GM19043 (cell line): ENCODE data around the gene EPHB4.
"Not testable (repeated sequence)": the region's sequence is repeated elsewhere in the genome, so short reads cannot be mapped to it uniquely, and the experiment has no call there.

ENCODE experiments used
- ATAC-seq: cut with Tn5 transposase; IDR thresholded peaks from one replicate; pipeline ENCODE4 v1.9.1; 2021; ENCODE audit warnings: low read depth; ENCODE audit not compliant: unreplicated experiment

Gene EPHB4

DNA sequence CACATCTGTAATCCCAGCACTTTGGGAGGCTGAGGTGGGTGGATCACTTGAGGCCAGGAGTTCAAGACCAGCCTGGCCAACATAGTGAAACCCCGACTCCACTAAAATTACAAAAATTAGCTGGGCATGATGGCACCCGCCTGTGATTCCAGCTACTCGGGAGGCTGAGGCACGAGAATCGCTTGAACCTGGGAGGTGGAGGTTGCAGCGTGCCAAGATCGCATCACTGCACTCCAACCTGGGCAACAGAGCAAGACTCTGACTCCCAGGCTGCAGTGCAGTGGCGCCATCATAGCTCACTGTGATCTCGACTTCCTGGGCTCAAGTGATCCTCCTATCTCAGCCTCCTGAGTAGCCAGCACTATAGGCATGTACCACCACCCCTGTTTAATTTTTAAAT lies 27.6 kb upstream of the EPHB4 start:
- ATAC-seq, result not testable (repeated sequence)

DNA sequence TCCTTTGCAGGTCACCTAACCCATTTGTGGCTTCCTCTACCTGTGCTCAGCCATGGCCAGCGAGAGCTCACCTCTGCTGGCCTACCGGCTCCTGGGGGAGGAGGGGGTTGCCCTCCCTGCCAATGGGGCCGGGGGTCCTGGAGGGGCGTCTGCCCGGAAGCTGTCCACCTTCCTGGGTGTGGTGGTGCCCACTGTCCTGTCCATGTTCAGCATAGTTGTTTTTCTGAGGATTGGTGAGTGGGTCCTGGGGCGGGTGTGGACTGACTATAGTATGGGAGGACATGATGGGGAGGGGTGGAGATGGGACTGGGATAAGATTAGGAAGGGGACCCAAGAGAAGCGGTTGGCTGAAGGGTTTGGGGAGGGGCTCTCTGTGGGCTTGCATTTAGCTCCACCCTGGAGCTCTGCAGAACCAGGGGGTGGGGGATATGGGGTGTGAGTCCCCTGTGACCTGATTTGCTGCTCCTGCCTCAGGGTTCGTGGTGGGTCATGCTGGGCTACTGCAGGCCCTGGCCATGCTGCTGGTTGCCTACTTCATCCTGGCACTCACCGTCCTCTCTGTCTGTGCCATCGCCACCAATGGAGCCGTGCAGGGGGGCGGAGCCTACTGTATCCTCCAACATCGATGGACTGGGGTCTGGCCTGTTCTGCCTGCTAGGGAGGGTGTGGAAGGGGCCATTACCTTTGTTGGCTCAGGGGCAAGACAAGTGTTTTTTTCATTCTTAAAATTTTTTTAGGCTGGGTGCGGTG lies 27.0 kb upstream of the EPHB4 start:
- ATAC-seq, result no peak

DNA sequence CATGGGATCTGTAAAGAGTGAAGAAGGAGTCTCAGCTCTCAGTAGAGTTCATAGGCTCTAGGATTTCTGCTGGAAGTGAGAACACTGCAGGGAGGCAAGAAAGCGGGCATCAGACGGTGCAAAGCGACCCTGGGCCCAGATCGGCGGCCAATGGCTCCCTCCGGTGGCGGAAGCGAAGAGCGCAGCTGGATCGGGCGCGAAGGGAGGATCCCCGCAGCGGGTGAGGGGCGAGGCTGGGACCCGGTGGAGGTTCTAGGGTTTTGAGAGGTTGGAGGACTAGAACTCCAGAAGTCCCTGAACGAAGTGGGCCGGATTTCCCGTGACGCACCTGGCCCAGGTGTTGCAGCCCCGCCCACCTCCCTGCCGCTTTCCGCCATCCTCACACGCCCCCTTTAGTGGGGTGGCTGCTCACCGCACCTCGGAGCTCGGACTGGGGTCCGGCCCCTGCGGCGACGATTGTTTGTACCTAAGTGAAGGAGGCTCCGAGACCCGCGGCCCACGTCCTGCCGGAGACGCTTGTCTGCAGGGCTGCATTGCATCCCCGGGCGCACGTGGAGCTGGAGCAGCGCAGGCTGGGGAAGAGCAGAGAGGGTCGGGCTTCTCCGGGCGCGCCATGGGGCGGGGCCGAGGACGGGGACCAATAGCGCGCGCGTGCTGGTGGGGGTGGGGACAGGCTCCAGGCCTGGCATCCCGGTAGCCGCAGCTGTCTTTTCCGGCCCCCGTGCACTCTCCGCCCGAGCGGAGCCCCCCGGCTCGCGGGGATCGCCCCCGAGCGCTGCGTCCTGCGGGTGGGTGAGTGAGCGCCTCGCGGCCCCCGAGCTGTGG lies 24.9 kb upstream of the EPHB4 start, which contains the start of gene SLC12A9:
Gene SLC12A9, plus strand, starts transcription at position 666 of the 825 bp plus-strand sequence. CDS start 1,485 bp downstream, outside the sequence.
- ATAC-seq, result peak; percentile 87

GRCh38 chr7:100847360-100847759 lies 20.0 kb upstream of the EPHB4 start:
- ATAC-seq, result no peak

GRCh38 chr7:100840470-100841100 lies 13.3 kb upstream of the EPHB4 start:
- ATAC-seq, result no peak

GRCh38 chr7:100839361-100839760 lies 12.0 kb upstream of the EPHB4 start:
- ATAC-seq, result no peak

- peak; percentile 84 for ATAC-seq
These were observed 9.9 kb upstream of the EPHB4 start for GRCh38 chr7:100837099-100837836.

- no peak for ATAC-seq
These were observed 9.4 kb upstream of the EPHB4 start for GRCh38 chr7:100836812-100837098.

DNA sequence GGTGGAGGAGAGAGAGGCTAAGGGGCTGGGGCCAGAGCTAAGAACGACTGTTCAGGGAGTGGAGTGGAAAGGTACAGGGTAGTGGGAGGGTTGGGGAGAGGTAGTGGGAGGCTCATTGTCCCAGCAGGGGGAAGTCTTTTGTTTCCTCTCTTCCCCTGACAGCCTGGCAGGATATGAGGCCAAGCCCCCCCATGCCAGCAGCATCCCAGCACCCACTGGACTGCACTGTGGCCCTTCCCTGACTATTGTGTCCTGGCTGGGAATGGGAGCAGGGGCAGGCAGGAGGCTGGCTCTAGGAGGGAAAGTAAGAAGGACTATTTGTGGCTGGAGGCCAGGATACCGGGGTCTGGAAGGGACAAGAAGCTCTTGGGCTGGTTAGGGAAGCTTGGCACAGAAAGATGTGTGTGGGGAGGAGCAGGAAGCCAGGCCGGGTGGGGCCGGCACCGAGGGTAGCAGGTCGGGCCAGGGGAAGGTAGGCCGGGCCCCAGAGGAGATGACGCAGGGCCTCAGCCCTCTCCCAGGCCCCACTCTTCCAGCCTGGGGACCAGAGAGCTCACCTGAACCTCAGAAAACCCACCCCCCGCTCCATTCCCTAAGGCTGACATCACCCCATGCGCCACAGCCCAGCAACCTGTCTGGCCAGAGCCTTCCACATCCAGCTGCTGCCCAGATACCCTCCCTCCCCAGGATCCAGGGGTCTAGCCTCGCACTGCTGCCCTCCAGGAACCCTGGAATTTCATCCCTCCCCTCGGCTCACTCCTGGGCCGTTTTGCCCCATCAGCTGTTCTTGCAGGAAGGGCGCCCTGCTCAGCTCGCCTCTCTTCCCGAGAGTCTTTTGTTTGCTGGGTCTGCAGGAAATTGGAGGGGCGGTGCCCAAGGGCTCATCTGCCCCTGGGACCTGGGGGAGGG lies 8.8 kb upstream of the EPHB4 start:
- ATAC-seq, result no peak

DNA sequence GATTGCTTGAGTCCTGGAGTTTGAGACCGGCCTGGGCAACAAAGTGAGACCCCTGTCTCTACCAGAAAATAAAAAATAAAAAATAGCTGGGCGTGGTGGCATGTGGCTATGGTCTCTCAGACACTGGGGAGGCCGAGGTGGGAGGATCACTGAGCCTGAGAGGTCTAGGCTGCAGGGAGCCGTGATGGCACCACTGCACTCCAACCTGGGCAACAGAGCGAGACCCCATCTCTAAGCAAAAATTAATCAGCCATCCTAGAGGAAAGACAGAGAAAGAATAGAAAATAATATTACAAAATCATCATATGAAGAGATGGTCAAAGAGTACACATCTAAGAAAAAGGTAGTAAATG lies 4.9 kb upstream of the EPHB4 start:
- no peak for ATAC-seq

- no peak for ATAC-seq
These were observed 3.1 kb upstream of the EPHB4 start for GRCh38 chr7:100830396-100830795.

DNA sequence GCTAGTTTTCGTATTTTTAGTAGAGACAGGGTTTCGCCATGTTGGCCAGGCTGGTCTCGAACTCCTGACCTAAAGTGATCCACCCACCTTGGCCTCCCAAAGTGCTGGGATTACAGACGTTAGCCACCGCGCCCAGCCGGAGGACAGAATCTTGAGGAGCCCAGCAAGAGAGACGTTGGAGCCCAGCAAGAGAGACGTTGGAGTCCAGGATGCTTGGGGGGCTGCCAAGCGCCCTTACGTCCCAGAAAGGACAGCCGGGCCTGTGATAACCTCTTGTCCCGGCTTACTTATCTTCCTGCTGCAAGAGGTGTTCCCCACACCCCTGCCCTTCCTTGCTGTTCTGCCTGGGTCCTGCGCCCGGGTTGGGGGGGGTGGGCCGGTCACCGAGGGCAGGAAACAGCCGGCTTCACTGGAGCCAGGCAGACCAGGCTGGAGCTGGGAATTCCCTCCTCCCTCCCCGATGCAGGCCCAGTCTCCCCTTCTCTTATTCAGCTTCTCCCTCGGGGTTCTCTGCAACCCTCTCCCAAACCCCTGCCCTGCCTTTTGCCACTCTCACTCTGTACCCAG lies 1.9 kb upstream of the EPHB4 start:
- ATAC-seq, result no peak

GRCh38 chr7:100826514-100827329 lies 601 bp downstream of the EPHB4 start:
- no peak for ATAC-seq

GRCh38 chr7:100825751-100826513 lies 1.4 kb downstream of the EPHB4 start:
- ATAC-seq, result no peak

DNA sequence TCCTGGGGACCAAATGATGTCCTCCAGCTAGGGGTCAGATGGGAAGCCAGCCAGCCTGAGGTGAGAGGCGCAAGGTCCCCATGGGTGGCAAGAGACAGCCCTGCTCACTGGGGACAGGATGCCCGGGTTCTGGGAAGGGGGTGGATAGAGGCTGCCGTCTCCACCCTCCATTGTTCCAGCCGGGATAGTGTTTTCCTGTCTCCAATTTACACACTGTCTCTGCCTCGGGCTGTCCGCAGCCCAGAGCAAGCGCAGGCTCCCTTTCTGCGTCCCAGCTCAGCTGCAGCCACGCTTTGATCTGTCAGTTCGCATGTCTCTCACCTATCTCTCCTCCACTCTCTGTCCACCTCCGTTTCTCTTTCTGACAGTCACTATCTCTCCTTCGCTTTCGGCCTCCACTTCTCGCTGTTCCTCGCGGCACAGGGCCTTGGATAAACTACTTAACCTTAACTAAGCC lies 2.1 kb downstream of the EPHB4 start:
- ATAC-seq, result no peak

GRCh38 chr7:100824499-100825214 lies 2.7 kb downstream of the EPHB4 start:
- no peak for ATAC-seq

DNA sequence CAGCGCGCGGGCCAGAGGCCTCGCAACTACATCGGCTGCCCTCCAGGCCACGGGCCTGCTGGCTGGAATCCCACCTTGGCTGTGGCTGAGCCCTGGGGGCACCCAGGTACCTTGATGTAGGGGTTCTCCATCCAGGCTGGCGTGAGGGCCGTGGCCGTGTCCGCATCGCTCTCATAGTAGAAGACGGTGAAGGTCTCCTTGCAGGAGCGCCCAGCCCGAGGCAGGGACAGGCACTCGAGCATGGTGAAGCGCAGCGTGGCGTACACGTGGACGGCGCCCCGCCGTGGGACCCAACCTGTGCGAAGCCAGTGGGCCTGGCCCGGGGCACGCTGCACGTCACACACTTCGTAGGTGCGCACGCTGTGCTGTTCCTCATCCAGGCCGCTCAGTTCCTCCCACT lies 3.8 kb downstream of the EPHB4 start:
- no peak for ATAC-seq
